Calu3 (cell line): ENCODE data around the gene CORO1C. TPM values are rescaled to one million over a fixed set of nuclear protein-coding genes. Genes with fewer than 3 reads are reported as not detected.
A peak's percentile ranks its signal among the peaks of the same experiment; 100 is the strongest.
"Not testable (repeated sequence)": the region's sequence is repeated elsewhere in the genome, so short reads cannot be mapped to it uniquely, and the experiment has no call there.

Experiments
- BruUV-seq: library from RNA; stranded (reverse); fragments of 400-500 nt; replicated peaks from 2 replicates; lab custom pipeline; 2021; lab: Mats Ljungman, UMichigan
- CTCF ChIA-PET: fragments of 300-600 bp; sonication (Branson Sonifier 250); formaldehyde crosslinking; loops from one replicate; lab custom pipeline; 2022; ENCODE audit warnings: antibody characterized with exemption; lab: Charles Lee
- DNase-seq: peaks from one replicate; pipeline ENCODE4 v3.0.0; 2022
- H3K27ac Mint-ChIP-seq: one replicate; pipeline ENCODE4 v1.8.0; 2022; ENCODE audit warnings: mixed read lengths; ENCODE audit not compliant: unreplicated experiment
- H3K27me3 Mint-ChIP-seq: one replicate; pipeline ENCODE4 v1.8.0; 2022; ENCODE audit warnings: mixed read lengths; ENCODE audit not compliant: unreplicated experiment
- H3K36me3 Mint-ChIP-seq: one replicate; pipeline ENCODE4 v1.8.0; 2022; ENCODE audit warnings: mild to moderate bottlenecking, moderate library complexity, mixed read lengths; ENCODE audit not compliant: insufficient read depth, unreplicated experiment
- H3K4me1 Mint-ChIP-seq: one replicate; pipeline ENCODE4 v1.8.0; 2022; ENCODE audit warnings: mild to moderate bottlenecking, low read depth, mixed read lengths; ENCODE audit not compliant: unreplicated experiment
- H3K4me3 Mint-ChIP-seq: one replicate; pipeline ENCODE4 v1.8.0; 2022; ENCODE audit warnings: mild to moderate bottlenecking, low read depth, moderate library complexity, mixed read lengths; ENCODE audit not compliant: unreplicated experiment
- H3K9me3 Mint-ChIP-seq: one replicate; pipeline ENCODE4 v1.8.0; 2022; ENCODE audit warnings: low read depth, mixed read lengths; ENCODE audit not compliant: unreplicated experiment
- intact Hi-C: fragments of 100-400 bp; cut with micrococcal nuclease; formaldehyde crosslinking; loops from one replicate; pipeline ENCODE4 v1.10.0; 2022; ENCODE audit not compliant: unreplicated experiment
- total RNA-seq: library from RNA; stranded (reverse); gene quantifications from 2 replicates; pipeline ENCODE4 v1.2.3, GENCODE V29; 2022
- TF ChIP-seq, protein P1 (sequence below): fragments of 200-600 bp; IDR thresholded peaks from one replicate; pipeline ENCODE4 v1.8.0; 2022; ENCODE audit warnings: antibody characterized with exemption; ENCODE audit not compliant: unreplicated experiment

Gene CORO1C
- total RNA-seq, 1 experiment from 2014 or later: 252 TPM

GRCh38 chr12:108665608-108666202 lies 65.6 kb downstream of the CORO1C start:
- no peak overlapping the region for H3K4me3 Mint-ChIP-seq
- no peaks in the 10 kb centered on the region for H3K27me3 Mint-ChIP-seq
- intact Hi-C loops: loop anchor here (2.0 to 10.0 kb wide), 5 partner anchors 25 to 429 kb away; partner anchors contain the start of genes ALKBH2 and UNG
- H3K4me1 Mint-ChIP-seq: peaks cover 29% of the 10 kb centered on the region
- CTCF ChIA-PET: interaction anchor here (1.2 to 1.9 kb wide), 2 partner anchors 57 to 138 kb away, joined by 3 to 16 read pairs; no protein-coding TSS in a partner anchor
- no peak overlapping the region for H3K27ac Mint-ChIP-seq
- no peaks in the 10 kb centered on the region for H3K9me3 Mint-ChIP-seq
- DNase-seq: no peak
- H3K36me3 Mint-ChIP-seq: peaks cover 26% of the 10 kb centered on the region
- BruUV-seq: no TSS peak
- TF ChIP-seq, protein P1, sequence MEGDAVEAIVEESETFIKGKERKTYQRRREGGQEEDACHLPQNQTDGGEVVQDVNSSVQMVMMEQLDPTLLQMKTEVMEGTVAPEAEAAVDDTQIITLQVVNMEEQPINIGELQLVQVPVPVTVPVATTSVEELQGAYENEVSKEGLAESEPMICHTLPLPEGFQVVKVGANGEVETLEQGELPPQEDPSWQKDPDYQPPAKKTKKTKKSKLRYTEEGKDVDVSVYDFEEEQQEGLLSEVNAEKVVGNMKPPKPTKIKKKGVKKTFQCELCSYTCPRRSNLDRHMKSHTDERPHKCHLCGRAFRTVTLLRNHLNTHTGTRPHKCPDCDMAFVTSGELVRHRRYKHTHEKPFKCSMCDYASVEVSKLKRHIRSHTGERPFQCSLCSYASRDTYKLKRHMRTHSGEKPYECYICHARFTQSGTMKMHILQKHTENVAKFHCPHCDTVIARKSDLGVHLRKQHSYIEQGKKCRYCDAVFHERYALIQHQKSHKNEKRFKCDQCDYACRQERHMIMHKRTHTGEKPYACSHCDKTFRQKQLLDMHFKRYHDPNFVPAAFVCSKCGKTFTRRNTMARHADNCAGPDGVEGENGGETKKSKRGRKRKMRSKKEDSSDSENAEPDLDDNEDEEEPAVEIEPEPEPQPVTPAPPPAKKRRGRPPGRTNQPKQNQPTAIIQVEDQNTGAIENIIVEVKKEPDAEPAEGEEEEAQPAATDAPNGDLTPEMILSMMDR: no peak

DNA sequence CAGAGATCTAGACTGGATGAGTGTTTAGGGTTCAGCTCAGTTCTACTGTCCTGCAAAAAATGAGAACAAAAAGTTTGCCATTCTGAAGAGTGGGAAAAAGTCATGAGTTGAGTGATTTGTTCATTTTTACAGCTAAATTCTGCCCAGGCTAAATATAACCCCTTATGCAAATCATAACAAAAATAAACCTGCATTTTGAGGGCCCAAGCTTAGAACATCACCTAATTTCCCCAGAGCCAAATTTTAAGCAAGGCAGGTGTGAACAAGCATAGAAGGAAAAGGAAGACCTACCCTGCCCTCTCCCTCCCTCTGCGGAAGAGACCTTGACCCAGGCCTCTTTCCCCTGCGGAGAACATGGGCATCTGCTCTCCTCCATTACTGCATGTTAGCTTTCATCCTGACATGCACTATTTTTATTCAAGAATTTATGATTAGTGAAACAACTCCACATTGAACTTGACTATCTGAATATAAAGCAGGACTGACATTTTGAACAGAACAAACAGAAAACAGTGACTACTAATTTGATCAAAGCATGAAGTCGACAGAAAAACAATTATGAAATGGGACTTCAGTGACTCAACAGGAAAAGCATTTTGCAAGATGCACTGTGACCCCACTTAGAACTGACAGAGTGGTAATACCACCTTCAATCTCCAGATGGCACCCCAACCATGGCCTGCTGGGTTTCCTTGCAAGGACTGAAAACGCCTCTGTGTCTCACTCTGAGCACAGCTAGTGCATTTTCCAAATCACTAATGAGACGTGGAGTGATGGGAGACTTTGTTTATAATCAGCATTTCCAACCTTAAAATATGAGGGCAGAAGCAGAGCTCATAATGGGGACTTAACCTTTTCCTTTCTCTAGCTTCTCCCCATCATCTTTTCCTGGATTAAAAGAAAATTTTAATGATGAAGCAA lies 66.7 kb downstream of the CORO1C start:
- Mint-ChIP-seq H3K4me3 (no peak overlapping the region), H3K27ac (peak overlapping the region; percentile 34)

GRCh38 chr12:108663324-108664015 lies 67.8 kb downstream of the CORO1C start:
- H3K4me1 Mint-ChIP-seq: peaks cover 26% of the 10 kb centered on the region
- CTCF ChIA-PET: interaction anchor here (0.6 to 1.9 kb wide), 2 partner anchors 140 to 194 kb away, joined by 3 to 16 read pairs; partner anchors contain the start of gene SSH1
- DNase-seq: no peak
- H3K4me3 Mint-ChIP-seq: no peak overlapping the region
- peak overlapping the region; percentile 19 for H3K27ac Mint-ChIP-seq
- H3K27me3 Mint-ChIP-seq: no peaks in the 10 kb centered on the region
- TF ChIP-seq, protein P1: no peak
- H3K36me3 Mint-ChIP-seq: peaks cover 27% of the 10 kb centered on the region
- no peaks in the 10 kb centered on the region for H3K9me3 Mint-ChIP-seq
- intact Hi-C loops: loop anchor here (1.0 to 10.0 kb wide), 5 partner anchors 27 to 431 kb away; partner anchors contain the start of genes ALKBH2 and UNG
- no TSS peak for BruUV-seq

More for the DNA sequence above, 66.7 kb downstream of the CORO1C start:
- peak; percentile 91 for DNase-seq
- Mint-ChIP-seq H3K36me3 (peaks cover 26% of the 10 kb centered on the region), H3K4me1 (peaks cover 20% of the 10 kb centered on the region), H3K27me3 (no peaks in the 10 kb centered on the region), H3K9me3 (no peaks in the 10 kb centered on the region)
- TF ChIP-seq, protein P1: peak; percentile 81
- intact Hi-C loops: loop anchor here (1.0 to 10.0 kb wide), 6 partner anchors 26 to 430 kb away; partner anchors contain the start of genes ALKBH2 and UNG
- CTCF ChIA-PET: interaction anchor here (0.6 to 1.9 kb wide), 6 partner anchors 24 to 286 kb away, joined by 3 to 16 read pairs (median 4); no protein-coding TSS in a partner anchor
- BruUV-seq: no TSS peak

DNA sequence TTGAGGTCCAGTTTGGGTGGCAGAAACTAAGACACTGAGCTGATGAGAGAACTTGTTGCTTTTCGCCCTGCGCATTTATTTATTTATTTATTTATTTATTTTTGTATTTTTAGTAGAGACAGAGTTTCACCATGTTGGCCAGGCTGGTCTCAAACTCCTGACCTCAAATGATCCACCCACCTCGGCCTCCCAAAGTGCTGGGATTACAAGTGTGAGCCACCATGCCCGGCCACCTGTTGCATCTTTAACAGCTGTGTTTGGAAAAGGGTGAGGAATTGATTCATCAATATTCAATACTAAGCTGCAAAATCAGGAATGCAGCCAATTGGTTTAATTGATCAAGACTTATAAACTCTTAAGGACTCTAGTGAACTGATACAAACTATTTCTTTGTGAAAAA lies 73.2 kb downstream of the CORO1C start:
- H3K9me3 Mint-ChIP-seq, H3K27me3 Mint-ChIP-seq, H3K27ac Mint-ChIP-seq, DNase-seq, BruUV-seq, intact Hi-C loops, CTCF ChIA-PET, H3K4me3 Mint-ChIP-seq: not testable (repeated sequence)
- peaks cover 22% of the 10 kb centered on the region for H3K4me1 Mint-ChIP-seq
- H3K36me3 Mint-ChIP-seq: peaks cover 35% of the 10 kb centered on the region
